H1 (cell line): Measurements from ENCODE around the gene GINS2. TPM values are rescaled to one million over a fixed set of nuclear protein-coding genes. Genes with fewer than 3 reads are reported as not detected.

ENCODE experiments used
- CTCF ChIA-PET: fragments of 300-600 bp; sonication (Branson Sonifier 250); formaldehyde crosslinking; loops from one replicate; lab custom pipeline; 2021; ENCODE audit not compliant: partially characterized antibody; lab: Charles Lee
- POLR2A ChIA-PET: fragments of 300-600 bp; sonication (Branson Sonifier 250); formaldehyde crosslinking; loops from one replicate; lab custom pipeline; 2021; ENCODE audit warnings: inconsistent platforms; ENCODE audit not compliant: partially characterized antibody; lab: Charles Lee
- DNase-seq, 2 experiments: peaks; one replicate each; pipeline versions ENCODE4 v3.0.0 to v3.0.0-alpha.2; 2010 to 2022; ENCODE audit warnings: low spot score in 2 of 2, low read depth in 1 of 2, mixed read lengths in 1 of 2
- FAIRE-seq: peaks from 2 replicates; lab custom pipeline; 2011; peaks lifted over from hg19 to GRCh38; lab: Jason Lieb, UNC
- H2AFZ ChIP-seq: 2 replicates; pipeline ENCODE4 v1.8.1; 2012; ENCODE audit warnings: low read length, inconsistent platforms
- H2AK5ac ChIP-seq: 2 replicates; pipeline ENCODE4 v1.6.1; 2013; ENCODE audit warnings: low read depth, low read length
- H2BK120ac ChIP-seq: replicated peaks from 2 replicates; pipeline ENCODE3; 2013; ENCODE audit warnings: low read depth, low read length, inconsistent platforms
- H2BK12ac ChIP-seq: 2 replicates; pipeline ENCODE4 v1.6.1; 2013; ENCODE audit warnings: low read depth, low read length
- H2BK15ac ChIP-seq: 2 replicates; pipeline ENCODE4 v1.6.1; 2013; ENCODE audit warnings: low read length
- H2BK20ac ChIP-seq: 2 replicates; pipeline ENCODE4 v1.6.1; 2013; ENCODE audit warnings: low read length
- H2BK5ac ChIP-seq: 2 replicates; pipeline ENCODE4 v1.6.1; 2013; ENCODE audit warnings: low read depth, low read length
- H3K14ac ChIP-seq: 2 replicates; pipeline ENCODE4 v1.6.1; 2013; ENCODE audit warnings: inconsistent platforms; ENCODE audit not compliant: insufficient read length
- H3K18ac ChIP-seq: 2 replicates; pipeline ENCODE4 v1.6.1; 2013; ENCODE audit warnings: low read length; ENCODE audit errors: extremely low read depth
- H3K23ac ChIP-seq: 2 replicates; pipeline ENCODE4 v1.6.1; 2013; ENCODE audit warnings: inconsistent platforms; ENCODE audit not compliant: insufficient read length
- H3K23me2 ChIP-seq: 2 replicates; pipeline ENCODE4 v1.6.1; 2013; ENCODE audit warnings: low read depth, low read length
- H3K27ac ChIP-seq: 2 replicates; pipeline ENCODE4 v1.6.1; 2011; ENCODE audit warnings: low read depth, low read length, inconsistent platforms
- H3K27me3 ChIP-seq, 4 experiments: replicated peaks in 1 of 4; 1 replicate in 1 of 4; 2 replicates in 3 of 4; pipeline versions ENCODE4 v1.6.1 to v1.8.1; 2011 to 2013; ENCODE audit warnings: low read length in 3 of 4, mild to moderate bottlenecking in 3 of 4, inconsistent platforms in 2 of 4, mixed read lengths in 2 of 4, moderate library complexity in 1 of 4; ENCODE audit not compliant: control insufficient read depth in 3 of 4, insufficient read depth in 3 of 4; ENCODE audit errors: extremely low read depth in 1 of 4
- H3K36me3 ChIP-seq, 4 experiments: 2 replicates each; pipeline versions ENCODE4 v1.6.1 to v1.8.1; 2011 to 2013; ENCODE audit warnings: mild to moderate bottlenecking in 4 of 4, low read length in 3 of 4, moderate library complexity in 2 of 4, control low read depth in 1 of 4, inconsistent platforms in 1 of 4; ENCODE audit not compliant: insufficient read depth in 4 of 4, control insufficient read depth in 2 of 4
- H3K4ac ChIP-seq: replicated peaks from 2 replicates; pipeline ENCODE3; 2013; ENCODE audit warnings: low read length, low read depth, mixed read lengths, inconsistent platforms; ENCODE audit not compliant: insufficient read length
- H3K4me1 ChIP-seq, 4 experiments: replicated peaks in 1 of 4; 1 replicate in 1 of 4; 2 replicates in 3 of 4; pipeline versions ENCODE4 v1.6.1 to v1.8.1; 2011 to 2013; ENCODE audit warnings: low read length in 3 of 4, inconsistent platforms in 2 of 4, mixed read lengths in 1 of 4; ENCODE audit not compliant: insufficient read depth in 4 of 4, control insufficient read depth in 3 of 4
- H3K4me2 ChIP-seq, 2 experiments: 2 replicates each; pipeline versions ENCODE4 v1.6.1 to v1.8.1; 2011 to 2013; ENCODE audit warnings: low read depth in 2 of 2, low read length in 2 of 2, control low read depth in 1 of 2, inconsistent platforms in 1 of 2, mild to moderate bottlenecking in 1 of 2; ENCODE audit not compliant: insufficient read depth in 1 of 2
- H3K4me3 ChIP-seq, 4 experiments: fragments of 200-600, 300-600 bp in 1 of 4; sonication (generic), shearing (Covaris generic), sonication (Bioruptor Twin) in 1 of 4; 2 replicates each; pipeline versions ENCODE4 v1.5.1 to v1.8.1; 2011 to 2016; ENCODE audit warnings: low read length in 4 of 4, low read depth in 3 of 4, control low read depth in 2 of 4, inconsistent platforms in 2 of 4, mild to moderate bottlenecking in 2 of 4, mixed read lengths in 1 of 4, moderate library complexity in 1 of 4; ENCODE audit not compliant: insufficient read depth in 2 of 4; ENCODE audit errors: extremely low read depth in 1 of 4
- H3K56ac ChIP-seq: replicated peaks from 2 replicates; pipeline ENCODE3; 2013; ENCODE audit warnings: low read depth, mild to moderate bottlenecking, mixed read lengths, low read length, inconsistent platforms; ENCODE audit not compliant: insufficient read length
- H3K79me1 ChIP-seq: 2 replicates; pipeline ENCODE4 v1.6.1; 2013; ENCODE audit warnings: low read depth, low read length, control low read depth
- H3K79me2 ChIP-seq, 2 experiments: 2 replicates each; pipeline versions ENCODE4 v1.6.1 to v1.8.1; 2012 to 2013; ENCODE audit warnings: low read length in 2 of 2, mild to moderate bottlenecking in 2 of 2, inconsistent platforms in 1 of 2; ENCODE audit not compliant: insufficient read depth in 2 of 2, control insufficient read depth in 1 of 2
- H3K9ac ChIP-seq, 4 experiments: replicated peaks in 1 of 4; 1 replicate in 1 of 4; 2 replicates in 3 of 4; pipeline versions ENCODE4 v1.6.1 to v1.8.1; 2011 to 2013; ENCODE audit warnings: low read depth in 3 of 4, low read length in 3 of 4, control low read depth in 2 of 4, mild to moderate bottlenecking in 2 of 4, moderate library complexity in 2 of 4, inconsistent platforms in 1 of 4; ENCODE audit errors: extremely low read depth in 1 of 4
- H3K9me3 ChIP-seq, 2 experiments: 2 replicates each; pipeline versions ENCODE4 v1.6.1 to v1.8.1; 2012 to 2013; ENCODE audit warnings: mild to moderate bottlenecking in 2 of 2, moderate library complexity in 2 of 2, control low read depth in 1 of 2, inconsistent platforms in 1 of 2, low read depth in 1 of 2, low read length in 1 of 2, mixed read lengths in 1 of 2; ENCODE audit not compliant: insufficient read depth in 2 of 2
- H4K20me1 ChIP-seq, 2 experiments: replicated peaks in 1 of 2; 2 replicates each; pipeline versions ENCODE3 to v1.8.1; 2011 to 2013; ENCODE audit warnings: inconsistent platforms in 2 of 2, low read length in 2 of 2, mild to moderate bottlenecking in 1 of 2; ENCODE audit not compliant: insufficient read depth in 2 of 2, control insufficient read depth in 1 of 2
- H4K5ac ChIP-seq: 2 replicates; pipeline ENCODE4 v1.6.1; 2013; ENCODE audit warnings: low read length, low read depth, mixed read lengths, inconsistent platforms; ENCODE audit not compliant: insufficient read length
- H4K8ac ChIP-seq: 2 replicates; pipeline ENCODE4 v1.8.0; 2013; ENCODE audit warnings: mild to moderate bottlenecking, moderate library complexity, low read length, inconsistent platforms; ENCODE audit not compliant: insufficient read depth; ENCODE audit errors: extremely low read depth
- H4K91ac ChIP-seq: replicated peaks from 2 replicates; pipeline ENCODE3; 2013; ENCODE audit warnings: low read length, mixed read lengths, inconsistent platforms; ENCODE audit not compliant: insufficient read length
- CHD1 ChIP-seq: IDR thresholded peaks from 2 replicates; pipeline ENCODE4 v1.6.1; 2012; ENCODE audit warnings: low read depth, low read length, improper control_type of control experiment
- GABPA ChIP-seq: IDR thresholded peaks from 2 replicates; pipeline ENCODE4 v1.6.1; 2011; ENCODE audit warnings: mild to moderate bottlenecking, low read length, moderate library complexity, borderline replicate concordance; ENCODE audit not compliant: insufficient read depth
- HDAC2 ChIP-seq, 2 experiments: fragments of 300-600 bp in 1 of 2; sonication (generic) in 1 of 2; IDR thresholded peaks; 2 replicates each; pipeline ENCODE4 v1.6.1; 2011 to 2012; ENCODE audit warnings: low read depth in 2 of 2, low read length in 2 of 2, mild to moderate bottlenecking in 2 of 2, moderate library complexity in 2 of 2, borderline replicate concordance in 1 of 2, inconsistent platforms in 1 of 2
- NANOG ChIP-seq: IDR thresholded peaks from 2 replicates; pipeline ENCODE4 v1.6.1; 2011; ENCODE audit warnings: low read length, low read depth, mild to moderate bottlenecking, inconsistent platforms; ENCODE audit not compliant: insufficient read depth, poor library complexity, severe bottlenecking
- PHF8 ChIP-seq: fragments of 200-600 bp; sonication (generic); conservative IDR thresholded peaks from 2 replicates; pipeline ENCODE4 v1.7.1; 2012; ENCODE audit warnings: low read depth, mild to moderate bottlenecking, inconsistent platforms, low read length, moderate library complexity
- SP2 ChIP-seq: IDR thresholded peaks from 2 replicates; pipeline ENCODE4 v1.6.1; 2012; ENCODE audit warnings: mild to moderate bottlenecking, low read length, inconsistent platforms
- SP4 ChIP-seq: IDR thresholded peaks from 2 replicates; pipeline ENCODE4 v1.6.1; 2012; ENCODE audit warnings: low read length, inconsistent platforms
- WGBS, 2 experiments: shearing (Covaris generic) in 1 of 2; methylation state at CpG; one replicate each; pipeline versions ENCODE4 v1.1.6 to v1.1.7; 2013 to 2015; ENCODE audit warnings: low lambda C conversion rate in 2 of 2, mixed read lengths in 2 of 2, inconsistent platforms in 1 of 2, low coverage in 1 of 2, missing lambda C conversion rate in 1 of 2; ENCODE audit not compliant: insufficient replicate concordance in 2 of 2, insufficient coverage in 1 of 2, insufficient read length in 1 of 2; ENCODE audit errors: extremely low coverage in 1 of 2, missing lambda C conversion rate in 1 of 2; 5-methylcytosine and 5-hydroxymethylcytosine counted together
- polyA plus RNA-seq, 7 experiments: library from polyadenylated mRNA; depleted of rRNA in 3 of 7; stranded (reverse) in 5 of 7; unstranded in 2 of 7; fragments of >200 nt in 5 of 7; fragments of 200-250 nt in 2 of 7; gene quantifications; 1 replicate in 5 of 7; 2 replicates in 1 of 7; 4 replicates in 1 of 7; pipeline versions ENCODE4 v1.2.1 to v1.2.3, GENCODE V29; 2011 to 2013; ENCODE audit warnings: missing spikeins in 2 of 7, mixed read lengths in 2 of 7
- total RNA-seq: library from RNA; stranded (reverse); fragmentation: NEBNext Ultra II Directional; extraction: Animal tissue kit (Norgen Biotek cat#: 25700); gene quantifications from 2 replicates; pipeline ENCODE4 v1.2.1, GENCODE V29; 2021

GINS2 gene
- total and polyA plus RNA-seq, 2 of the 8 experiments (the other 6 are each of a cell fraction or from before 2014, with no cell fraction given), result 29.4 to 59.1 TPM

DNA sequence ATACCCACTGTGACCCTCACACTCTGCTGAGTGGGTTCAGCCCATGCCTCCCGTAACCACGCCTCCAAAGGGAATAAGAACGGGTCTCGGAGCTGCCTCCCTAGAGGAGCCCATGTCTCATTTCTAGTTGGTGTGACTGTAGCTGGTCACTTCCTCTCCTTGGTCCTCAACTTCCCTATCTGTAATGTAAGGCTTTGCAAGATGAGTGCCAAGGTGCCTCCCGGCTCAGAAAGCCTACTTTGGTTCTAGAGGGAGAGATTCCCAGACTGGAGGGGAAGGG lies 41.4 kb upstream of the GINS2 start:
- H3K56ac ChIP-seq, result no peak overlapping the region
- H3K23ac ChIP-seq, result no peak overlapping the region
- ChIA-PET POLR2A (interaction anchor here (1.4 to 1.8 kb wide), 2 partner anchors 13 to 14 kb away, joined by 3 to 8 read pairs; no protein-coding TSS in a partner anchor), CTCF (interaction anchor here (0.9 to 2.6 kb wide), 12 partner anchors 9 to 224 kb away, joined by 3 to 18 read pairs (median 4); no protein-coding TSS in a partner anchor)
- H3K9me3 ChIP-seq, result no peaks in the 10 kb centered on the region
- H4K8ac ChIP-seq, result peak overlapping the region; percentile 41; the same call in 1 of the 2 replicates
- no peak overlapping the region for H3K14ac ChIP-seq
- H3K23me2 ChIP-seq, result peaks cover 3% of the 10 kb centered on the region; the same call in 1 of the 2 replicates
- FAIRE-seq (no peak), DNase-seq (no peak)
- H2BK120ac ChIP-seq, result no peak overlapping the region
- no peak overlapping the region for H3K4me3 ChIP-seq
- H3K4me2 ChIP-seq, result no peak overlapping the region
- no peak overlapping the region for H3K18ac ChIP-seq
- no peak overlapping the region for H4K5ac ChIP-seq
- no peak for TF ChIP-seq NANOG
- TF ChIP-seq CHD1, result no peak
- TF ChIP-seq SP4, result no peak
- no peak for TF ChIP-seq PHF8
- TF ChIP-seq GABPA, result no peak
- TF ChIP-seq HDAC2 (IDR thresholded peaks at IDR 0.05; ENCODE audit: borderline replicate concordance in 1 of 2, low read depth in 2 of 2, low read length in 2 of 2), result no peak
- TF ChIP-seq SP2, result no peak
- H3K4me1 ChIP-seq, result peaks cover 3 to 14% (median 11%) of the 10 kb centered on the region in 4 experiments
- H3K27ac ChIP-seq, result no peak overlapping the region
- no peaks in the 10 kb centered on the region for H3K36me3 ChIP-seq
- H3K9ac ChIP-seq, result no peak overlapping the region
- no peak overlapping the region for H2BK20ac ChIP-seq
- H3K27me3 ChIP-seq, result no peaks in the 10 kb centered on the region; a peak in 2 of 7 replicates
- H2BK15ac ChIP-seq, result no peak overlapping the region
- no peaks in the 10 kb centered on the region for H3K79me2 ChIP-seq
- no peak overlapping the region for H4K91ac ChIP-seq
- H2AFZ ChIP-seq, result no peak overlapping the region
- H4K20me1 ChIP-seq, result peaks cover 2 to 10% of the 10 kb centered on the region in 2 experiments
- no peak overlapping the region; the same call in 1 of the 2 replicates for H2BK5ac ChIP-seq
- no peaks in the 10 kb centered on the region for H3K79me1 ChIP-seq
- H2AK5ac ChIP-seq, result 0 out of 2 replicates have a peak overlapping the region, but pooled peaks have one; percentile 86
- H2BK12ac ChIP-seq, result 0 out of 2 replicates have a peak overlapping the region, but pooled peaks have one; percentile 39
- H3K4ac ChIP-seq, result no peak overlapping the region
- WGBS, 2 experiments, result 95% methylated on average over 5 of the region's 5 CpGs; no CpG with 5 or more reads in 1 of the 2 experiments
